GM21786 (cell line): ENCODE measurements around the gene RAD51B.
A peak's percentile ranks its signal among the peaks of the same experiment; 100 is the strongest.
"Not testable (repeated sequence)": the region's sequence is repeated elsewhere in the genome, so short reads cannot be mapped to it uniquely, and the experiment has no call there.

Experiments
- ATAC-seq: cut with Tn5 transposase; IDR thresholded peaks from one replicate; pipeline ENCODE4 v1.9.1; 2021; ENCODE audit not compliant: unreplicated experiment

Gene RAD51B

DNA sequence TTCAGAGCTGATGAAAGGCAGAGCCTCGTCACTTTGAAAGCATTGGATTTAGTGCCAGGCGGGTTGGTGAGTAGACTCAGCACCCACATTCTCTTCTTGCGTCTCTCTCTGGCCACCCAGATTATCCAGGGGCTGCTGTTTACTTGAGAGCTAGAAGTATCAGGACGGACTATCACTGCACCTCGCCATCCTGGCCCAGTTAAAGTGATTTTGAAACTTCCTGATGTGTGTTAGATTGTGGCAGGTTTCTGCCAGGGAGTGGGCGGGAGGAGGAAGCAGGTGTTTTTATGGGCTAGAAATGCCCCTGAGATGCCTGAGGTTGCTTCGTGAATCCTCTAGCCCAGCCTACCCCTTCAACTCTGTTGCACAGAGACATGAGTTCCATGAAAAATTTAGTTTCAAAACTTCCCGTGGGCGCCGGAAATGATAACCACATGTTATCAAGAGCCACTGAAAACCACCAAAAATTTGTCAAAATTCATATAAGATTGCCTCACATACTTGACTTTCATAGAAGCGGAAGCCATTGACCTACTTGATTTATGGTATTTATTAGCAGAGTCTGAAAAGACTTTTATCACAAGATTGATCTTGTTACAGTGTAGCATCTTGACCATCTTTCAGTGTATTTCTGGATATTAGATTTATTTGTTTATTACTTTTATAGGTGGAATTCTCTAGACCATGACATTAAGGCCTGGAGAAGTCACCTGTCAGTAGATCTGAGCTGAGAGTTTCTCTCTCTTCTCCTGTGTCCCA lies 466.0 kb downstream of the RAD51B start:
- no peak for ATAC-seq

DNA sequence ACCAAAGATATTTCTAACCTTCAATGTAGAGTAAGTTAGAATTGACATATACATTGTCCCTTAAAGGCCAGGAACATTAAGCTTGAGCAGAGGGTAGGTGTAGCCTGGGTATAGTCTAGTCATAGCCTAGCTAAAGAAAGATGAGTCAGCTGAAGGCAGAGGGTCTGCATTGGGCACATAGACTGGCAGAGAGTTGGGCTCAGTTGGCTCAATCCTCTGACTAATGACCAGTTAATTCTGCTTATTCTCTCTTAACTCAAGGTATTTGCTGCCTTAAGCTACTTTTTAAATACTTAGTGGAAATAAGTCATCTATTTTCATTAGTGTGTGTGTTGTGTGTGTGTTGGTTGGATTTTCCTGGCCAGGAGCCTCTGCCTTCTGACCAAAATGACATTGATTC lies 467.1 kb downstream of the RAD51B start:
- no peak for ATAC-seq

DNA sequence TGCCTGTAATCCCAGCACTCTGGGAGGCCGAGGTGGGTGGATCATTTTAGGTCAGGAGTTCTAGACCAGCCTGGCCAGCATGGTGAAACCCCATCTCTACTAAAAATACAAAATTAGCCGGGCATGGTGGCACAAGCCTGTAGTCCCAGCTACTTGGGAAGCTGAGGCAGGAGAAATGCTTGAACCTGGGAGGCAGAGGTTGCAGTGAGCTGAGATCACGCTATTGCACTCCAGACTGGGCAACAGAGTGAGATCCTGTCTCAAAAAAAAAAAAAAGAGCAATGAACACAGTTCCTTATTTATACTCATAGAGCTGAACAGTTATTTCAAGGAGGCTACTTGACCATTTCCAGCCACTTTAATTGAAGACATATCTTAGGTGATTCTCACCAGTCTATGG lies 469.9 kb downstream of the RAD51B start:
- not testable (repeated sequence) for ATAC-seq

DNA sequence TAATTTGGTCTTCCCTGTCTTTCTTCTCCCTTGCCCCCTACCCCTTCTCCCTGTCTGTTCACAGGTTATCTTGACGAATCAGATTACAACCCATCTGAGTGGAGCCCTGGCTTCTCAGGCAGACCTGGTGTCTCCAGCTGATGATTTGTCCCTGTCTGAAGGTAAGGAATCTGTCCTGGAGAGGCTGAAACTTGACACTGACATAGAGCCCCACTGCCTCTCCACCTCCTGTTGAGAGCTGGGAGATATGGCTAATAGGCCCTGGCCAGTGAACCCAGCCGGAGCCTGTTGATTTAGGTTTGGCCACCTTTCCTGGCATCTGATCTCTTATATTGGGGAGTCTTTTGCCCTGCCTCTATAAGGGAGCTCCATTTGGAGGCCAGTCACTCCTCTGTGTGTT lies 472.2 kb downstream of the RAD51B start:
- no peak for ATAC-seq

DNA sequence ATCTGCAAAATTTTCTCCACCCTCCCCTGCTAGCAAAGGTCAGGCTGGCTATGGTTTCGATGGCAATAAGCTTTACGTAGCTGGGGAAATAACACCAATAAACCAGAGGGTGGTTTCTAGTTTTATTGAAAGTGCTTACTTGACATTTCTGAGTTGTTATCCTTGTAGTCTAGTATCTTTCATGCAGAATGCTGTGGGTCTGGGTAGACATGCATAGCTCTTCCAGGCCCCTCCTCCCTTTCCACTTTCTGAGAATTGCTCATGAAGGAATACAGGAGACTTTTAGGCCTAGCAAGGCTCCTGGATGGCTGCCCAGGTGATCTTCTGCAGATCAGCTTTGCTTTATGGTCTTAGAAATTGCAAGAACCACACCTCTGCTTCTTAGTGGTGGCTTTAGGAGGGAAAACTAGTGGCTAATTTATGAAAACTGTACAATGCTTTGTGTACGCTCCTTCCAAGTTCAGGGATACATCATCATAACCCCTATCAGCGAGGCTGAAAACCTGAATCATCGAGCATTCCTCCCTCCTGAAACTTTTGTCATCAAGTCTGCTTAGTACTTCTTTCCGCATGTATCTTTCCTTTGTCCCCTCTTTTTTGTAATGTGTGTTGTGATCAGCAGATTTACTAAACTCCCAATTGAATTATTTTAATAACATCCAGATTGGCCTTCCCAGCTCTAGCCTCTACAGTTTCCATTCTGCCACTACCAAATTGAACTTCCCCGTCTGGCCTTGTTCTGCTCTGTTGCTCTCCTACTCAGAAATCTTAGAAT lies 473.0 kb downstream of the RAD51B start:
- no peak for ATAC-seq

DNA sequence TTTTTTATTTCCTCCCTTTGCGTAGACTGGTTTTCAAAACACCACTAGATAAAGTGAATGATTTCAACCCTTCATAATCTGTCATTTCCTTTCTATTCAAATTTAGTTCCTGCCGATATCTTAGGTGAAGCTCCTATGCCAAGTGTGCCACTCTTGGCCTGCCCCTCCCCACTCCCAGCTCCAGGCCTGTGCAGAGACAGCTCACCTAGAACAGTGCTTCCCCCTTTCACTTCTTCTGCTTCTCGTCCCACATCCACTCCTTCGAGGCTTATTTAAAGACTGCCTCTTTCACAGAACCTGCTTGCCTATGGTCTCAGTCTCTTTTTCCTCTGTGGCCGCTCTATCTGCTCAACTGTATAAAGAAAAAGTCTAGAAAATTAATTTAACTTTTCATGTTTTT lies 473.8 kb downstream of the RAD51B start:
- peak; percentile 43 for ATAC-seq

DNA sequence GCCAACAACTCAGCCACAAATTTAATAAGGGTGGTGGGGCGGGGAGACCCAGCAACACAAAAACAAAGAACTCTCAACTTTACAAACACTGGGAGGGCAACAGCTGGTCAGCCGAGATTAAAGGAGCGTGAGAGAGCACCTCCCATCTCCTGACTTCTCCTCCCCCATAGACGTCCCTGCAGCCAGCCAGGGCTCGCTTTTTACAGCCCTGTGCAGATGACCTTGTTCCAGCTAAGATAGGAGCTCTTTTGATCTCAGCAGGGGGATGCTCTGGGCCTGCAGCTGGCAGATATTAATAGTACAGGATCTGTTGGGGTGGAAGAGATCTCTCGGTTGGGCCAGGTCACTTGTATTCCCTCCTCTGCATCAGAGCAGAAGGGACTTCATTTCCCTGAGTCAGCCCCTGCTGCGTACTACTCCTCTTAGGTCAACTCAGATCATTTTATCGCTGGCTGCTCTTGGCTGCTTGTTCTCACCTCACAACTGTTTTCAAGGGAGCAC lies 475.8 kb downstream of the RAD51B start:
- ATAC-seq: no peak

DNA sequence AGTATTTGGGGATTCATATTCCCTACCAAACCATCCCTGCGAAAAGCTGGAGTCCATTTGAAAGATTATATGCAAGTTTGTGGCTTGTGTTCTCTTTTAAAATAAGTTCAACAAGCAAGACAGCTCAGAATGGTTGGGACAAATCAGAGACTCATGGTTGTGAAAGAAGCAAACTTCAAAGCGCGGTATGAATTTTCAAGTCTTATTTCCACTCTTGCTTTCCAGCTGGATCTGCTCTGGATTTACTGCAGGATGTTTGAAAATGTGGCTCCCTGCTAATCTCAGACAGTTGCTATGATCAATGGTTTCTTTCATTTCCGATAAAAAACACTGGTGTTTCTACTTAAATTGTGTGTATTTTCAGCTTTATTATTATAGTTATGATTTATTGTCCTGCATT lies 477.5 kb downstream of the RAD51B start:
- no peak for ATAC-seq

DNA sequence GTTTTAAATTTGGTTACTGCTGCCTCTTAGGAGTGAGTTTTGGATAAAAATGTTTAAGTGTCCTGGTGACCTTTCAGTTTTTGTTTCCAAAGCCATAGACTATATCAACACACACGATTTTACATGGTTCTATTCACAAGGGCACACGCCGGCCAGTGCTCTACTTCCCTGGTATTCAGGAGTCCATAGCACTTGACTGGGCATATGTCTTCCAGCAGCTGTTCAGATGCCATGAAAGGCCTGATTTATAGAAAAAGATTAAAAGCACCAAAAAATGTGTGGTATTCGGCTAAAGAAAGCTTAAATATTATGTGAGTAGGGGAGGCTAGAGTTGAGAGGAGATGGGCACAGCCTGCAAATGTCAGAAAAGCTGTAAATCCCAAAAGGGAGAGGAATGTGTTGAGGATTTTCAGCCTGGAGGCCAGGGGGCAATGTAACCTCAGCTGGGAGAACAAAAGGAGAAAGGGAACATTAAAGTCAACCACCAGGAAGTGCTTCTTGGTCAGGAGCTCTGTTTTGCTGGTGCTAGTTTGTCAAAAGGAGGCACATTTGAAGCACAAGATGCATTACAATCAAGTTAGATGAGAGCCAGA lies 478.4 kb downstream of the RAD51B start:
- ATAC-seq: no peak

DNA sequence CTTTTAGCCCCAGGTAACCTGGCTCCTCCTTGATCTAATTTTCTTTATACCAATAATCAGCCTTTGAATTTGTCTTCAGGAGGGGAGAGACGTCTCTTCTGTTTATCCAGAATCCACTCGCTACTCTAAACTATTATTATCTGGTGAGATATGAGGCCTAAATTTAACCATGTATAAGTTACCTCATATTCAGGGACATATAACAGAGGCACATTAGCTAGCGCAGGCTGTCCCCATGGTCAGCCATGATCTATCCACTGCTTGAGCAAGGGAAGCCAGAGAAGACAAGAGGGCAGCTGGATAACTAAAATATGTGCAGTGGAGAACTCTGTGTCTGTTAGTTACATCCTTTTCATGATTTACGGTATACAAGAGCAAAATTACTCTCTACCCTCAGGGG lies 481.0 kb downstream of the RAD51B start:
- no peak for ATAC-seq

DNA sequence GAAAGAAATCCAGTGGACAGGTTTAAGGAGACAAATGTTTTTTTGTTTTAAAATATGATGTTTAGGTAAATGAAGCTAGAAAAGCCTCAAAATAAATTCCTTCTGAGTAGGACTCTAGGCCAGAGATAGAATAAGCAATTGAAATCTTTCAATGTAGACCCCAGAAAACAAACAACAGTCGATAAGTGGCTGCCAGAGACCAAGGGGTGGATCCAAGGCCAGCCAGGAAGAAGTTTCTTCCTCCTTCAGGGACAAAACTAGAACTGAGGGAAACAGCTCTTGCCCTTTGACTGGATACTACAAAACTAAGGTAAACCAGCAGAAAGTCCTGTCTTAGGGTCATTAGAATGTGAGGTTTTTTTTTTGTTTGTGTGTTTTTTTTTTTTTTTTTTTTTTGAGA lies 481.6 kb downstream of the RAD51B start:
- ATAC-seq: no peak

DNA sequence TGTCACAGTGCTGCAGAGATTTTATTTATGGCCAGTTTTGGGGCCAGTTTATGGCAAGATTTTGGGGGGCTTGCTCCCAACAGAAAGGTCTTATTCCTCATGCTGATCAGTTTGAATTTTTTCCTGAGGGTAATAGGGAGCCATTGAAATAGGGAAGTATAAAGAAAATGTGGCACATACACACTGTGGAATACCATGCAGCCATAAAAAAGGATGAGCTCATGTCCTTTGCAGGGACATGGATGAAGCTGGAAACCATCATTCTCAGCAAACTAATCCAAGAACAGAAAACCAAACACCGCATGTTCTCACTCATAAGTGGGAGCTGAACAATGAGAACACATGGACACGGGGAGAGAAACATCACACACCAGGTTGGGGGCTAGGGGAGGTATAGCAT lies 483.4 kb downstream of the RAD51B start:
- not testable (repeated sequence) for ATAC-seq

DNA sequence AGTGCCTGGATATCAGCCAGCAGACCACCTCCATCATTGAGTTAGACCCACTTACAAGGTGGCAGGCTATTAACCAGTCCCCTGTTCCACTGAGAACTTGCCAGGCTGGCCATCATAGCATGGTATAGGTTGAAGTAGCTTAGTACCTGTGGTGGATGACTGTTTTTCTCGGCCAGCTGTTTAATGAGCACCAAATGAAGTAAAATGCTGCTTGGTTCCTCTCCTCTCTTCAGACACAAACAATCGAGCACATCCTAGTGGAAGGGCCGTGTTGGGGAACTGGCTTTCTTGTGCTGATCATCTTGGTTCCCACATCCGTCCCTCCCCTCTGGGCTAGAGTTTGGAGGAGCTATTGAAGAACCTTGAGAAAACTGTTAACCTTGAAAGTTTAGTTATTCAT lies 486.2 kb downstream of the RAD51B start:
- peak; percentile 30 for ATAC-seq

DNA sequence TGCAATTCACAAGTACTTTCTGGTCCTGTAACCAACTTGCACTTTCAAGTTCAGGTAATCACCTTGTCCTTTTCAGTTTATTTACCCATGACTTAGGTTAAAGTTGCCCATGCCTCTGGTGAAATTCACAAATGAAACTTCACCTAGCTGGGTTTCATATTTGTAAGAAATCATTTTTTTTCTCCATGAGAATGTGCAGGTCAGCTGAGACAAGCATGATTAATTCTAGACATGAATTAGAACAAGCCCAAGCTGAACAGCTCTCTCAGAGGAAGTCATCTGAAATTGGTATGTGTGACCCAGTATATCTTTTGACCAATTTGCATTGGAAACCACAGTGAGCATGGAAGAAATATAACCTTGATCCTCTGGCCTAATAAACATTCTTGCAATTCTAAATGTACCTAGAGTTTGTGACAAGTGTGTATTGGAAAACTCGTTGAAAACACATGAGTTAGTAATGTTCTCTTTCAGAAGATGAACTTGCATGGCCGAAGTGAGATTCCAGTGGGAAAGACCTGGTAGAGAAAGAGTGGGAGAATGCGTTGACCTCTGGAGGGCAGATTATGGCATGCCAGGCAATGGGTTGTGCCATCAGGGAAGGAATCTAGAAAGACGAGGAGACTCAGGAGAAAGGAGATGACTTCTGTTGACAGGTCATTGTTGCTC lies 486.8 kb downstream of the RAD51B start:
- ATAC-seq: peak; percentile 63

DNA sequence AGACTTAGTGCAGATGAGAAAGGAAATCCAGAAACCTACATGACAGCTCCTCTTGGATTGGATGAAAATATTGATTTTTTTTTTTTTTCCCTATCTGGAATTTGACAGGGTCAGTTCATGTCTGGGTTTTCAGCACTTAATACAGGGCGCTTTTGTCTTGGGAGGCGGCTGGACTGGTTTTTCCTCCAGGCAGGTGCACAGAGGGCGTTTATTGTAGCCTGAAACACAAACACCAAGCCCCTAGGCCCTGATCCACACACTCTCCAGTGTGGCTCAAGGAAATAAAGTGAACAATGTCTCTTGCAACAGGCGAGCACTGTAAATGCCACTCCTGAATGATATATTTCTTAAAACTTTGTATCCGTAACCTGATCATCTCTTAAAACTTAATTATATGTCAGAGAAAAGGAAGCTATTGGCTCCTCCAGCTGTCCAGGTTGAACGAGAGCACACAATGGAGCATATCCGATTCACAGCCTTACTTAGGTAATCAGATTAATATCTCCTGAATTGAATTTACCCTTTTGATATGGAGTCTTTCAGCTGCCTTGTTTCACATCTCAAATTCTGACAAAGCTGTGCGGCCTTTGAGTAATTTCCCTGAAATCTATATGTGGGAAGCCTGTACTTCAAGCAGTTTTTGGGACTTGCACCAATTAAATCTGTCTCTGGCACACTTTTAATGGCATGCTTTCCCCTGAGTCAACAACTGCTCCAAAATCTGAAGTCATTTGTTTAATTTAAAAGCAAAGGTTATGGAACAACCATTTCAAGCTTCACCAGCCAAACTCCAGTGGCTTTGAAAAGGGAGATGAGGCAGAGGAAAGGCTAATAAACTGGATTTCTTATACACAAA lies 487.6 kb downstream of the RAD51B start:
- no peak for ATAC-seq

DNA sequence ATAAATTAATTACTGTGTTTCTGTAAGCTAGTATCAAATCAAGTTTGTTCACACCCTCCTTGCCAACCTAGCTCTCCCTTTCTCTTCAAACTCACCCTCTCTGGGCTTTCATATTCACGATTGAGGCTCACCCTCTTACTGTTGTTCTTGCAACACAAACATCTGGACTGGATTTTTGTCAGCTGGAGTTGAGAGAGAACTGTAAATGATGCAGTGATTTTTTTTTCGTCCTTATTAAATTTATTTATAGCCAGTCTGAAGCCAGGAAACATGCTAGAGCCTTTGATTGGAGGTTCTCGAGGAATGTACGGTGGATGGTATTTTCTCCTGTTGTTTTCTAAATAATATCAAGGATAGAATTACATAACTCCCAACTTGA lies 488.2 kb downstream of the RAD51B start:
- no peak for ATAC-seq

DNA sequence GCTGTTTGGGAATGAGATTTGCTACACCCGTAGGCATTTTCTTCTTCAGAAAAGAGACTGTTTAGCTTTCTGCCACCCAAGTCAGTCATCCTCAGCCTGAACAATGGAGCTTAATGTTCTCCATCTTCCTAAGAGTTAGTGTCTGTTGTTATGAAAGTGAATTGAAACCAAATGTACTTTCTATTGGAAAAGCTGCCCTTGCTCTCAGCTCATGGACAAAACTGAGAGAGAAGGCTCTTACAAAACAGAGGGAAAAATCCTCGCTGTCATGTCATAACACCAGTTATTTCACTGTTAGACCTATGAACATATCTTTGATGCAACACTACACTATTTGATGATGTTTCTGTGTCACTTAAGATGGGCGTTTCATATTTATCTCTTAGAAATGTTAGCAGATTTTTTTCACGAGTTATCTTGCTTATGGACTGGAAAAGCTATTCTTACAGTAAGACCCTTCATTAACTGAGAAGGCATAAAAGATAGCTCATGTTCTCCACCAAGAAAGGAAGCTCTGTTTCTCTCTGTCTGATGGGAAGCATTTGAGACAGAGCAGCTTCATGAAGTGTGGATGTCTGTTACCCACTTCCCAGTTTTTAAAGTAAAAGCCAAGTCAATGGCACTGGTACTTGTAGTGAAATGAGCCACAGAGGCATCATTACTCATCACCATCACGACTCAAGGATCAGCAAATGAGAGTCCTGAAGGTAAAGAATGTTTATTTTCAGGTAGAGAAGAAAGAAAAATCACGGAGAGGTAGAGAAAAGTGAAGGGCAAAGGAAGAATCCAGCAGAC lies 489.3 kb downstream of the RAD51B start:
- no peak for ATAC-seq

DNA sequence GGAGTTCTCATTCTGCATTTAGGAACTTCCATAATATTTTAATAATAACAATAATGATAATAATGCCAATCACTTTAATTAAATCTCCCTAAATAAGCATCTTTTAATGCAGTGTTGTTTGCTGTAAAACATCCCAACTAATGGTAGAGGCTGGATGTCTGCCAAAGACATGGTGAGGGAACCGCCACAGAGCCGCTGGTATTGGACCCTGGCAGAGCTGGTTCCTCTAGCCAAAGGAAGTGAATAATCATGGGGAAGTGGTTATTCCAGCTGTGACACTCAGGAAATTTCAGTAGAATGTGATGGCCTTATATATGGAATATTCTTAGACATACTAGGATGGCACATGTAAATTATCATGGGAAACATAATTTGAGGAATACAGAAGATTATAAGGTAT lies 490.0 kb downstream of the RAD51B start:
- no peak for ATAC-seq

DNA sequence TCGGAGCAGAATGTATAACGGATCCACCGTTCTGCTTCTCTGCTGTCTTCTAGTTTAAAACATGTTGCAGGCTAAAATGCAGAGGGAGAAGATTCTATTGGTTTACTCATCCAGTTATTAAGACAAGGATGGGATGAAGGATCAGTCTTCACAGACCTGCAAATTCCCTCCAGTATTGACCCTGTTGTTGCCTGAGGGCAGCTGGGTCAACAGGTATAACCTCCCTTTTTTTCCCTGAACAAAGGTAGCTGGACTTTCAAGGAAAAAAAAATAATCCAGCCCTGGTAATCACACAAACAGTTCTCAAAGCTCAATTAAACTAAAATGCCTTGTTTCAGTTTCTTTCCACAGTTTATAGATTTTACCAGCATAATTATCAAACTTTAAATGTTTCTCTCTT lies 492.7 kb downstream of the RAD51B start:
- ATAC-seq: no peak
